ENCODE results near the gene KISS1R.

Gene KISS1R

DNA sequence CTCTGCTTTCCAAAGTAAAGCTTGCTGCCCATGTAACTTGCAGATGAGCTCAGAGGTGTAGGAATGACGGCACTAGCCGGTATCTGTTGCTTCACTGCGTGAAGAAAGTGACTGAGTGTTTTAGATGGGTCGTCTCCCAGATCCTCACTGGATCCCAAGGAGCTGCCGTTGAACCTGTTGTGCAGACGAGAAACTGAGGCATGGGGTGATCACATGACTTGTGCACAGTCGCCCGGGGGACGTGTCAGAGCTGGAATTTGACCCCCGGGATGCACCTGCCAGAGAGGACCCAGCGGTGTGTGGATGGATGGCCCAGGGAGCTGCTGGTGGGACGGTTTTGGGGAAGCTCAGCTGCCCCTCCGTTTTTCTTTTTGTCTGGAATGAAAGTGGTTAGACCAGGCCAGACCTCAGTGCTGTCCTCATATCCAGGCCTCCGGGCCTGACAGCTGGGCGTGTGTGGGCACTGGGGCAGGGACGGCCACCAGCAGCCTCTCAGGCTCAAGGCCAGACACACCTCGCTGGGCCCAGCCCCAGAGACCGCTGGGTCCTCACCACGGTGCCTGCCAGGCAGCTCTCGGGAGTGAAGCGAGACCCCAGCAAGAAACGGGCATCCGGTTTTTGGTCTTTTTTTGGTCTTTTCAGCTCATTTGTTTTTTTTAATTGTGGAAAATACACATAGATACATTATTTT, 21.2 kb downstream of the KISS1R start:
- DNase-seq (ENCODE audit: extremely low read depth, low read depth) = no peak
- TF ChIP-seq, protein P1, sequence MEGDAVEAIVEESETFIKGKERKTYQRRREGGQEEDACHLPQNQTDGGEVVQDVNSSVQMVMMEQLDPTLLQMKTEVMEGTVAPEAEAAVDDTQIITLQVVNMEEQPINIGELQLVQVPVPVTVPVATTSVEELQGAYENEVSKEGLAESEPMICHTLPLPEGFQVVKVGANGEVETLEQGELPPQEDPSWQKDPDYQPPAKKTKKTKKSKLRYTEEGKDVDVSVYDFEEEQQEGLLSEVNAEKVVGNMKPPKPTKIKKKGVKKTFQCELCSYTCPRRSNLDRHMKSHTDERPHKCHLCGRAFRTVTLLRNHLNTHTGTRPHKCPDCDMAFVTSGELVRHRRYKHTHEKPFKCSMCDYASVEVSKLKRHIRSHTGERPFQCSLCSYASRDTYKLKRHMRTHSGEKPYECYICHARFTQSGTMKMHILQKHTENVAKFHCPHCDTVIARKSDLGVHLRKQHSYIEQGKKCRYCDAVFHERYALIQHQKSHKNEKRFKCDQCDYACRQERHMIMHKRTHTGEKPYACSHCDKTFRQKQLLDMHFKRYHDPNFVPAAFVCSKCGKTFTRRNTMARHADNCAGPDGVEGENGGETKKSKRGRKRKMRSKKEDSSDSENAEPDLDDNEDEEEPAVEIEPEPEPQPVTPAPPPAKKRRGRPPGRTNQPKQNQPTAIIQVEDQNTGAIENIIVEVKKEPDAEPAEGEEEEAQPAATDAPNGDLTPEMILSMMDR (IDR thresholded peaks at IDR 0.05; ENCODE audit: low read depth, low read length) = no peak

GRCh38 chr19:939439-939838, 22.3 kb downstream of the KISS1R start:
- TF ChIP-seq, protein P1 (IDR thresholded peaks at IDR 0.05; ENCODE audit: low read depth, low read length) = no peak
- no peak for DNase-seq (ENCODE audit: extremely low read depth, low read depth)

- TF ChIP-seq, protein P1 (IDR thresholded peaks at IDR 0.05; ENCODE audit: low read depth, low read length) = no peak
- DNase-seq (ENCODE audit: extremely low read depth, low read depth) = no peak
Observed at GRCh38 chr19:939922-940321, 22.8 kb downstream of the KISS1R start.

GRCh38 chr19:940591-941291, 23.6 kb downstream of the KISS1R start:
- DNase-seq (ENCODE audit: extremely low read depth, low read depth) = no peak
- TF ChIP-seq, protein P1 (IDR thresholded peaks at IDR 0.05; ENCODE audit: low read depth, low read length) = no peak

DNA sequence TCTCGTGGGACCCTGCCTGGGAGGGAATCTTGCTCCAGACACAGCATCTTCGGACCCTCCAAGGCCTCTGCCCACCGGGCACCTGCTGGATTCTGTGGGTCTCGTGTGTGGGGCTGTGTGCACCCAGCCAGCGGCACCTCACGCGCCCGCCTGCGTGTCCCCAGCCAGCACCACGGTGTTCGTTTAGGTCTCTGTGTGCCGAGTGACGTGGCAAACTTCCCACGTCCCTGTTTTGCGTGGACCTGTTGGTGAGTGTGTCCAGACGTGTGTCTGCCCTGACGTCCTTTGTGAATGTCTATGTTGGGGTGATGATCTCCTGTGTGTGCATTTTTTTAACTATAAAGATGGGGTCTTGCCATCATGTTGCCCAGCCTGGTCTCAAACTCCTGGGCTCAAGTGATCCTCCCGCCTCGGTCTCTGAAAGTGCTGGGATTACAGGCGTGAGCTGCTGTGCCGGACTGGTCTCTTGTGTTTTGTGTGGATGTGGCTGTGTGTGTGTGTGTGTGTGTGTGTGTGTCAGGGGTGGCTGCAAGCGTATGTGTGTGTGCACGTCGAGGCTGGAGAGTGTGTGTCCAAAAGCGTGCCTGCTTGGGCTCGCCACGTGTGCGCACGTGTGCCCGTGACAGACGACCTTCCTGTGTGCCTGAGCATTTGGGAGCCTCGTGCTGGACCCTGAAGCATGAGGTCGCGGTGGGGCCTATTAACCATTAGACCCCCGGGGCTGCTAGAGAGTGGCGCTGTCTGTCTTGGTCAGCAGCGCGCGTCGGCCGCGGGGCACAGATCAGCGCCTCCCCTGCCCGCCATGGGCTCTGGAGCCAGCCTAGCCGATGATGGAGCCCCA, 24.4 kb downstream of the KISS1R start:
- TF ChIP-seq, protein P1 (IDR thresholded peaks at IDR 0.05; ENCODE audit: low read depth, low read length) = no peak

GRCh38 chr19:942133-942645, 25.1 kb downstream of the KISS1R start:
- DNase-seq (ENCODE audit: extremely low read depth, low read depth) = no peak
- TF ChIP-seq, protein P1 (IDR thresholded peaks at IDR 0.05; ENCODE audit: low read depth, low read length) = no peak

More for the DNA sequence above, 24.4 kb downstream of the KISS1R start:
- no peak for DNase-seq (ENCODE audit: extremely low read depth, low read depth)
